ENCODE data around the gene E2F7. TPM values are rescaled to one million over a fixed set of nuclear protein-coding genes. Genes with fewer than 3 reads are reported as not detected.

Gene E2F7
- total RNA-seq, 1 experiment from 2014 or later, result 13.1 TPM

DNA sequence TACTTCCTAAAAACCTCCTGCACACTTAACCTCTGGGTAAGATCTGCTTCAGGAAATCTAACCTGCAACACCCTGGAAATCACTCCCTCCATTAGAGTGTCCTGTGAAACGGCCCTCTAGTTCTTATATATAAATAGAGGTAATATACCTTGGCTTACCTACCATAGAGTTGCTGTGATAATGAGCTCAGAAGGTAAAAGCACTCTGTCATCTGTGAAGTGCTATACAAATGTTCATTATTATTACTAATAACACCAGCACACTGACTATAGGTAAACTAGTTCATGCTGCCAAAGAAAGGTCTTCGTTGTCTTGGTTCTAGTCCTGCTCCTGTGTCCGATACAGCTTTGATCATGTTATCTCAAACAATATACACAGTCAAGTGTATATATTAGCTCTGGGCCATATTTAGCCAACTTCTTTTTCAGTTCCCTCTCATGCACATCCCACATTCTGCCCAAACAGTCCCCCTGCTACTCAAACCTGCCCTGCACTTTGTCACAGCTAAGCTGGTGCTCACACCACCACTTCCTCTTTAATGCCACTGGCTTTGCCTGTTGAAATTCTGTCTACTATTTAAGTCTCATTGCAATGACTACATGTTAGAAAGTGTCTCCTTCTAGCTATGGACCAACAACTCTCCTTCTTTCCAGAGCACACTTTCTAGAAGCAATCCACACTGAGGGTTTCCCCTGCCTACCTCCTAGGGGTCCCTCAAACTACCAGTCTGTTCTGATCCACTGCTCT, 5.1 kb downstream of the E2F7 start:
- no TSS peak for BruUV-seq (replicated peaks)
- TF ChIP-seq POLR2AphosphoS5 (IDR thresholded peaks at IDR 0.05; ENCODE audit: low read depth, low read length) (no peak), TCF7L2 (IDR thresholded peaks at IDR 0.05; ENCODE audit: low read depth, low read length) (no peak), SIN3A (IDR thresholded peaks at IDR 0.05; ENCODE audit: borderline replicate concordance, insufficient read depth, low read depth, low read length) (no peak)
- TF ChIP-seq, protein P1, sequence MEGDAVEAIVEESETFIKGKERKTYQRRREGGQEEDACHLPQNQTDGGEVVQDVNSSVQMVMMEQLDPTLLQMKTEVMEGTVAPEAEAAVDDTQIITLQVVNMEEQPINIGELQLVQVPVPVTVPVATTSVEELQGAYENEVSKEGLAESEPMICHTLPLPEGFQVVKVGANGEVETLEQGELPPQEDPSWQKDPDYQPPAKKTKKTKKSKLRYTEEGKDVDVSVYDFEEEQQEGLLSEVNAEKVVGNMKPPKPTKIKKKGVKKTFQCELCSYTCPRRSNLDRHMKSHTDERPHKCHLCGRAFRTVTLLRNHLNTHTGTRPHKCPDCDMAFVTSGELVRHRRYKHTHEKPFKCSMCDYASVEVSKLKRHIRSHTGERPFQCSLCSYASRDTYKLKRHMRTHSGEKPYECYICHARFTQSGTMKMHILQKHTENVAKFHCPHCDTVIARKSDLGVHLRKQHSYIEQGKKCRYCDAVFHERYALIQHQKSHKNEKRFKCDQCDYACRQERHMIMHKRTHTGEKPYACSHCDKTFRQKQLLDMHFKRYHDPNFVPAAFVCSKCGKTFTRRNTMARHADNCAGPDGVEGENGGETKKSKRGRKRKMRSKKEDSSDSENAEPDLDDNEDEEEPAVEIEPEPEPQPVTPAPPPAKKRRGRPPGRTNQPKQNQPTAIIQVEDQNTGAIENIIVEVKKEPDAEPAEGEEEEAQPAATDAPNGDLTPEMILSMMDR (IDR thresholded peaks at IDR 0.05), result no peak
- TF ChIP-seq, protein P2, sequence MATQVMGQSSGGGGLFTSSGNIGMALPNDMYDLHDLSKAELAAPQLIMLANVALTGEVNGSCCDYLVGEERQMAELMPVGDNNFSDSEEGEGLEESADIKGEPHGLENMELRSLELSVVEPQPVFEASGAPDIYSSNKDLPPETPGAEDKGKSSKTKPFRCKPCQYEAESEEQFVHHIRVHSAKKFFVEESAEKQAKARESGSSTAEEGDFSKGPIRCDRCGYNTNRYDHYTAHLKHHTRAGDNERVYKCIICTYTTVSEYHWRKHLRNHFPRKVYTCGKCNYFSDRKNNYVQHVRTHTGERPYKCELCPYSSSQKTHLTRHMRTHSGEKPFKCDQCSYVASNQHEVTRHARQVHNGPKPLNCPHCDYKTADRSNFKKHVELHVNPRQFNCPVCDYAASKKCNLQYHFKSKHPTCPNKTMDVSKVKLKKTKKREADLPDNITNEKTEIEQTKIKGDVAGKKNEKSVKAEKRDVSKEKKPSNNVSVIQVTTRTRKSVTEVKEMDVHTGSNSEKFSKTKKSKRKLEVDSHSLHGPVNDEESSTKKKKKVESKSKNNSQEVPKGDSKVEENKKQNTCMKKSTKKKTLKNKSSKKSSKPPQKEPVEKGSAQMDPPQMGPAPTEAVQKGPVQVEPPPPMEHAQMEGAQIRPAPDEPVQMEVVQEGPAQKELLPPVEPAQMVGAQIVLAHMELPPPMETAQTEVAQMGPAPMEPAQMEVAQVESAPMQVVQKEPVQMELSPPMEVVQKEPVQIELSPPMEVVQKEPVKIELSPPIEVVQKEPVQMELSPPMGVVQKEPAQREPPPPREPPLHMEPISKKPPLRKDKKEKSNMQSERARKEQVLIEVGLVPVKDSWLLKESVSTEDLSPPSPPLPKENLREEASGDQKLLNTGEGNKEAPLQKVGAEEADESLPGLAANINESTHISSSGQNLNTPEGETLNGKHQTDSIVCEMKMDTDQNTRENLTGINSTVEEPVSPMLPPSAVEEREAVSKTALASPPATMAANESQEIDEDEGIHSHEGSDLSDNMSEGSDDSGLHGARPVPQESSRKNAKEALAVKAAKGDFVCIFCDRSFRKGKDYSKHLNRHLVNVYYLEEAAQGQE (IDR thresholded peaks at IDR 0.05; ENCODE audit: insufficient read depth in 1 of 2, low read depth in 2 of 2, low read length in 1 of 2), result no peak
- CTCF ChIA-PET, result no interaction called here
- no peak overlapping the region for H3K27ac ChIP-seq (ENCODE audit: low read length)
- DNase-seq (ENCODE audit: low read depth, low spot score), result no peak
- peaks cover 17% of the 10 kb centered on the region for H3K4me1 ChIP-seq (ENCODE audit: control insufficient read depth, insufficient read depth, low read length)
- in situ Hi-C loops (cut with HindIII; ENCODE audit: low pct_unique_long_range_greater_than_20kb, low sequenced_read_pairs), result no loop called here
- no peaks in the 10 kb centered on the region for H3K9me3 ChIP-seq (ENCODE audit: control insufficient read depth, insufficient read depth, low read depth, low read length)
- H3K27me3 ChIP-seq (ENCODE audit: control insufficient read depth, insufficient read depth, low read length), result no peaks in the 10 kb centered on the region
- intact Hi-C loops (cut with micrococcal nuclease; ENCODE audit: unreplicated experiment), result loop anchor here (5.0 kb wide), 1 partner anchor 262 kb away; no protein-coding TSS in a partner anchor
- no peak overlapping the region for H3K4me3 ChIP-seq (ENCODE audit: low read depth in 2 of 2, low read length in 2 of 2)
- POLR2A ChIA-PET, result no interaction called here
- ATAC-seq, result no peak
- no peaks in the 10 kb centered on the region for H3K36me3 ChIP-seq (ENCODE audit: control insufficient read depth, insufficient read depth, low read length)

DNA sequence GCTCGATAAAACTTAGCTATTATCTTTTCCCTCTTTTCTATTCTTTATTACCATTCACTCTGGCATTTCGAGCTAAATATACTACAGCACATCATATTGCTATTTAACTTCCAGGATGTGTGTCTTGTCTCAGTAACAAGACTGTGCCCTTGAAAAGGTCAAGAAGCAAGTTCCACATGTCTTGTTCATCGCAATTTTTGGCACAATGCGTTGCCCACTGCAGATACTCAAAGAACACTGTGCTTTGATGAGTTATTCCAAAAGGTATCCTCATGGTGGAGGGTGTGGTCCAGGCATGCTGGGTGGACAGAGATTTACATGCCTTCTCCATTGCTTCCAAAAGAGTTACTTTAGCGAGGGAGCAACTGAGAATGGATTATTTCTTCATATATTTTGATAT, 6.6 kb downstream of the E2F7 start:
- POLR2A ChIA-PET, result no interaction called here
- TF ChIP-seq, protein P1 (IDR thresholded peaks at IDR 0.05), result no peak
- TF ChIP-seq, protein P2 (IDR thresholded peaks at IDR 0.05; ENCODE audit: insufficient read depth in 1 of 2, low read depth in 2 of 2, low read length in 1 of 2), result no peak
- TF ChIP-seq POLR2AphosphoS5 (IDR thresholded peaks at IDR 0.05; ENCODE audit: low read depth, low read length), result no peak
- TF ChIP-seq SIN3A (IDR thresholded peaks at IDR 0.05; ENCODE audit: borderline replicate concordance, insufficient read depth, low read depth, low read length), result no peak
- no peak for TF ChIP-seq TCF7L2 (IDR thresholded peaks at IDR 0.05; ENCODE audit: low read depth, low read length)
- CTCF ChIA-PET, result no interaction called here
- H3K4me1 ChIP-seq (ENCODE audit: control insufficient read depth, insufficient read depth, low read length), result peaks cover 13% of the 10 kb centered on the region
- in situ Hi-C loops (cut with HindIII; ENCODE audit: low pct_unique_long_range_greater_than_20kb, low sequenced_read_pairs) (no loop called here), intact Hi-C loops (cut with micrococcal nuclease; ENCODE audit: unreplicated experiment) (no loop called here)
- H3K27ac ChIP-seq (ENCODE audit: low read length), result no peak overlapping the region
- H3K27me3 ChIP-seq (ENCODE audit: control insufficient read depth, insufficient read depth, low read length), result no peaks in the 10 kb centered on the region
- no TSS peak for BruUV-seq (replicated peaks)
- ATAC-seq (no peak), DNase-seq (ENCODE audit: low read depth, low spot score) (no peak)
- H3K9me3 ChIP-seq (ENCODE audit: control insufficient read depth, insufficient read depth, low read depth, low read length), result no peaks in the 10 kb centered on the region
- no peaks in the 10 kb centered on the region; the same call in 1 of the 2 replicates for H3K36me3 ChIP-seq (ENCODE audit: control insufficient read depth, insufficient read depth, low read length)
- H3K4me3 ChIP-seq (ENCODE audit: low read depth in 2 of 2, low read length in 2 of 2), result no peak overlapping the region

All from Panc1 (cell line).